ES-I3 (cell line): ENCODE results near the gene HECW1.

Experiments used
- H3K36me3 ChIP-seq: 2 replicates; pipeline ENCODE4 v1.6.1; 2013; ENCODE audit warnings: mild to moderate bottlenecking, low read length, control low read depth, moderate library complexity; ENCODE audit not compliant: insufficient read depth
- H3K4me1 ChIP-seq: 2 replicates; pipeline ENCODE4 v1.6.1; 2013; ENCODE audit warnings: mild to moderate bottlenecking, control low read depth, low read length; ENCODE audit not compliant: insufficient read depth
- H3K9ac ChIP-seq: 2 replicates; pipeline ENCODE4 v1.6.1; 2013; ENCODE audit warnings: low read depth, mild to moderate bottlenecking, low read length, moderate library complexity
- H3K9me3 ChIP-seq: 2 replicates; pipeline ENCODE4 v1.6.1; 2013; ENCODE audit warnings: mild to moderate bottlenecking, low read length, moderate library complexity; ENCODE audit not compliant: control insufficient read depth, insufficient read depth

Gene HECW1

GRCh38 chr7:43148161-43148731 is 35.8 kb downstream of the HECW1 start:
- no peak overlapping the region for H3K9ac ChIP-seq
- no peaks in the 10 kb centered on the region for H3K36me3 ChIP-seq
- no peaks in the 10 kb centered on the region for H3K9me3 ChIP-seq
- no peaks in the 10 kb centered on the region for H3K4me1 ChIP-seq

GRCh38 chr7:43151076-43151475 is 38.6 kb downstream of the HECW1 start:
- H3K36me3 ChIP-seq = no peaks in the 10 kb centered on the region
- H3K9me3 ChIP-seq = no peaks in the 10 kb centered on the region
- no peak overlapping the region for H3K9ac ChIP-seq
- H3K4me1 ChIP-seq = no peaks in the 10 kb centered on the region

- Histone ChIP-seq H3K4me1 (no peaks in the 10 kb centered on the region), H3K9me3 (no peaks in the 10 kb centered on the region), H3K36me3 (no peaks in the 10 kb centered on the region), H3K9ac (no peak overlapping the region)
Measured at GRCh38 chr7:43152696-43153095, 40.2 kb downstream of the HECW1 start.

- H3K9me3 ChIP-seq = no peaks in the 10 kb centered on the region
Measured at GRCh38 chr7:43155636-43156035, 43.2 kb downstream of the HECW1 start.

GRCh38 chr7:43163885-43164284 is 51.4 kb downstream of the HECW1 start:
- H3K36me3 ChIP-seq = no peaks in the 10 kb centered on the region

More at GRCh38 chr7:43155636-43156035, 43.2 kb downstream of the HECW1 start:
- Histone ChIP-seq H3K9ac (no peak overlapping the region), H3K4me1 (no peaks in the 10 kb centered on the region), H3K36me3 (no peaks in the 10 kb centered on the region)

GRCh38 chr7:43164757-43165156 is 52.3 kb downstream of the HECW1 start:
- Histone ChIP-seq H3K36me3 (no peaks in the 10 kb centered on the region), H3K4me1 (no peaks in the 10 kb centered on the region), H3K9me3 (no peaks in the 10 kb centered on the region), H3K9ac (no peak overlapping the region)

More at GRCh38 chr7:43163885-43164284, 51.4 kb downstream of the HECW1 start:
- no peaks in the 10 kb centered on the region for H3K4me1 ChIP-seq
- H3K9me3 ChIP-seq = no peaks in the 10 kb centered on the region
- no peak overlapping the region for H3K9ac ChIP-seq

- no peaks in the 10 kb centered on the region for H3K36me3 ChIP-seq
- no peak overlapping the region for H3K9ac ChIP-seq
- H3K4me1 ChIP-seq = peaks cover 15% of the 10 kb centered on the region; the same call in 1 of the 2 replicates
- no peaks in the 10 kb centered on the region for H3K9me3 ChIP-seq
Measured at GRCh38 chr7:43166686-43167085, 54.2 kb downstream of the HECW1 start.

- H3K9me3 ChIP-seq = no peaks in the 10 kb centered on the region
Measured at GRCh38 chr7:43169076-43169475, 56.6 kb downstream of the HECW1 start.

GRCh38 chr7:43170571-43170970 is 58.1 kb downstream of the HECW1 start:
- Histone ChIP-seq H3K36me3 (no peaks in the 10 kb centered on the region), H3K9me3 (no peaks in the 10 kb centered on the region)

More at GRCh38 chr7:43169076-43169475, 56.6 kb downstream of the HECW1 start:
- no peaks in the 10 kb centered on the region for H3K36me3 ChIP-seq
- peaks cover 16% of the 10 kb centered on the region; the same call in 1 of the 2 replicates for H3K4me1 ChIP-seq
- H3K9ac ChIP-seq = no peak overlapping the region

GRCh38 chr7:43175570-43176200 is 63.2 kb downstream of the HECW1 start:
- Histone ChIP-seq H3K9ac (no peak overlapping the region), H3K4me1 (peaks cover 10% of the 10 kb centered on the region; the same call in 1 of the 2 replicates), H3K36me3 (no peaks in the 10 kb centered on the region), H3K9me3 (no peaks in the 10 kb centered on the region)

More at GRCh38 chr7:43170571-43170970, 58.1 kb downstream of the HECW1 start:
- Histone ChIP-seq H3K9ac (no peak overlapping the region), H3K4me1 (peaks cover 16% of the 10 kb centered on the region; the same call in 1 of the 2 replicates)

GRCh38 chr7:43179393-43179792 is 66.9 kb downstream of the HECW1 start:
- H3K9me3 ChIP-seq = no peaks in the 10 kb centered on the region
- no peaks in the 10 kb centered on the region for H3K4me1 ChIP-seq
- no peaks in the 10 kb centered on the region; the same call in 1 of the 2 replicates for H3K36me3 ChIP-seq
- no peak overlapping the region for H3K9ac ChIP-seq

- no peak overlapping the region for H3K9ac ChIP-seq
- H3K36me3 ChIP-seq = no peaks in the 10 kb centered on the region
- H3K4me1 ChIP-seq = peaks cover 8% of the 10 kb centered on the region; the same call in 1 of the 2 replicates
- H3K9me3 ChIP-seq = no peaks in the 10 kb centered on the region
Measured at GRCh38 chr7:43192806-43193460, 80.5 kb downstream of the HECW1 start.

GRCh38 chr7:43193893-43194292 is 81.4 kb downstream of the HECW1 start:
- Histone ChIP-seq H3K9me3 (no peaks in the 10 kb centered on the region), H3K36me3 (no peaks in the 10 kb centered on the region), H3K9ac (no peak overlapping the region), H3K4me1 (peaks cover 15% of the 10 kb centered on the region)

- Histone ChIP-seq H3K36me3 (no peaks in the 10 kb centered on the region), H3K4me1 (peaks cover 18% of the 10 kb centered on the region), H3K9ac (no peak overlapping the region), H3K9me3 (no peaks in the 10 kb centered on the region)
Measured at GRCh38 chr7:43195256-43195655, 82.8 kb downstream of the HECW1 start.

- H3K9me3 ChIP-seq = no peaks in the 10 kb centered on the region
- H3K9ac ChIP-seq = no peak overlapping the region
- H3K4me1 ChIP-seq = peaks cover 18% of the 10 kb centered on the region
- no peaks in the 10 kb centered on the region for H3K36me3 ChIP-seq
Measured at GRCh38 chr7:43195768-43196167, 83.3 kb downstream of the HECW1 start.
